GM23248 (cell line): ENCODE results near the gene CCDC117. TPM values are rescaled to one million over a fixed set of nuclear protein-coding genes. Genes with fewer than 3 reads are reported as not detected.
"Not testable (repeated sequence)": the region's sequence is repeated elsewhere in the genome, so short reads cannot be mapped to it uniquely, and the experiment has no call there.

Experiments used
- DNase-seq: peaks from one replicate; pipeline ENCODE4 v3.0.0-alpha.2; 2015
- H2AFZ ChIP-seq: fragments of 200-600 bp; sonication (generic); 2 replicates; pipeline ENCODE4 v1.6.1; 2016; ENCODE audit warnings: antibody characterized with exemption
- H3F3A ChIP-seq: fragments of 200-600 bp; sonication (generic); 2 replicates; pipeline ENCODE4 v1.6.1; 2016; ENCODE audit warnings: mild to moderate bottlenecking, antibody characterized with exemption, mixed run types; ENCODE audit not compliant: insufficient read depth
- H3K27ac ChIP-seq: fragments of 200-600 bp; sonication (generic); 2 replicates; pipeline ENCODE4 v1.5.1; 2016; ENCODE audit warnings: mild to moderate bottlenecking
- H3K27me3 ChIP-seq: fragments of 200-600 bp; sonication (generic); replicated peaks from 2 replicates; pipeline ENCODE4 v1.6.1; 2016; ENCODE audit warnings: mild to moderate bottlenecking; ENCODE audit not compliant: insufficient read depth
- H3K36me3 ChIP-seq: fragments of 200-600 bp; sonication (generic); 2 replicates; pipeline ENCODE4 v1.6.1; 2016; ENCODE audit warnings: low read depth, mild to moderate bottlenecking
- H3K4me1 ChIP-seq: fragments of 200-600 bp; sonication (generic); 2 replicates; pipeline ENCODE4 v1.6.1; 2016; ENCODE audit warnings: mild to moderate bottlenecking; ENCODE audit not compliant: insufficient read depth
- H3K4me2 ChIP-seq: fragments of 200-600 bp; sonication (generic); one replicate; pipeline ENCODE4 v1.6.1; 2016; ENCODE audit warnings: mild to moderate bottlenecking; ENCODE audit not compliant: unreplicated experiment
- H3K4me3 ChIP-seq: fragments of 200-600 bp; sonication (generic); 2 replicates; pipeline ENCODE4 v1.5.1; 2016; ENCODE audit warnings: mild to moderate bottlenecking
- H3K79me2 ChIP-seq: fragments of 200-600 bp; sonication (generic); 2 replicates; pipeline ENCODE4 v1.6.1; 2016; ENCODE audit warnings: mild to moderate bottlenecking; ENCODE audit not compliant: insufficient read depth
- H3K9ac ChIP-seq: fragments of 200-600 bp; sonication (generic); 2 replicates; pipeline ENCODE4 v1.6.1; 2016; ENCODE audit warnings: mild to moderate bottlenecking
- H3K9me2 ChIP-seq: fragments of 200-600 bp; sonication (generic); 2 replicates; pipeline ENCODE4 v1.6.1; 2016; ENCODE audit warnings: mixed run types, mild to moderate bottlenecking, moderate library complexity; ENCODE audit not compliant: insufficient read depth
- H3K9me3 ChIP-seq: fragments of 200-600 bp; sonication (generic); one replicate; pipeline ENCODE4 v1.6.1; 2017; ENCODE audit warnings: low read depth
- H4K20me1 ChIP-seq: fragments of 200-600 bp; sonication (generic); 2 replicates; pipeline ENCODE4 v1.6.0; 2016; ENCODE audit not compliant: insufficient read depth
- EZH2 ChIP-seq: fragments of 200-600 bp; sonication (generic); IDR thresholded peaks from 2 replicates; pipeline ENCODE4 v1.6.1; 2018; ENCODE audit warnings: antibody characterized with exemption, mild to moderate bottlenecking; ENCODE audit not compliant: insufficient read depth, poor library complexity, severe bottlenecking
- EZH2phosphoT487 ChIP-seq: fragments of 200-600 bp; sonication (generic); IDR thresholded peaks from 2 replicates; pipeline ENCODE4 v1.6.1; 2018; ENCODE audit warnings: antibody characterized with exemption, moderate library complexity, mild to moderate bottlenecking, low read depth; ENCODE audit not compliant: insufficient read depth
- WGBS, 2 experiments: methylation state at CpG; one replicate each; pipeline ENCODE4 v1.1.6; 2015 to 2017; ENCODE audit warnings: low lambda C conversion rate in 2 of 2, low coverage in 1 of 2; ENCODE audit errors: missing lambda C conversion rate in 2 of 2; 5-methylcytosine and 5-hydroxymethylcytosine counted together
- in situ Hi-C: fragments of 300-500 bp; cut with MboI; formaldehyde crosslinking; loops from 2 replicates; pipeline ENCODE4 v1.15.0; 2020
- polyA plus RNA-seq: library from polyadenylated mRNA; unstranded; fragments of >200 nt; fragmentation: Nextera tagmentation; extraction: Ambion mirVana; gene quantifications from 2 replicates; pipeline ENCODE4 v1.2.1, GENCODE V29; 2016
- total RNA-seq: library from RNA; depleted of rRNA; stranded (reverse); fragments of >200 nt; shearing (Covaris generic); gene quantifications from 2 replicates; pipeline ENCODE4 v1.2.3, GENCODE V29; 2014

The CCDC117 gene
- total and polyA plus RNA-seq, 2 experiments from 2014 or later = 14.6 to 24.2 TPM

DNA sequence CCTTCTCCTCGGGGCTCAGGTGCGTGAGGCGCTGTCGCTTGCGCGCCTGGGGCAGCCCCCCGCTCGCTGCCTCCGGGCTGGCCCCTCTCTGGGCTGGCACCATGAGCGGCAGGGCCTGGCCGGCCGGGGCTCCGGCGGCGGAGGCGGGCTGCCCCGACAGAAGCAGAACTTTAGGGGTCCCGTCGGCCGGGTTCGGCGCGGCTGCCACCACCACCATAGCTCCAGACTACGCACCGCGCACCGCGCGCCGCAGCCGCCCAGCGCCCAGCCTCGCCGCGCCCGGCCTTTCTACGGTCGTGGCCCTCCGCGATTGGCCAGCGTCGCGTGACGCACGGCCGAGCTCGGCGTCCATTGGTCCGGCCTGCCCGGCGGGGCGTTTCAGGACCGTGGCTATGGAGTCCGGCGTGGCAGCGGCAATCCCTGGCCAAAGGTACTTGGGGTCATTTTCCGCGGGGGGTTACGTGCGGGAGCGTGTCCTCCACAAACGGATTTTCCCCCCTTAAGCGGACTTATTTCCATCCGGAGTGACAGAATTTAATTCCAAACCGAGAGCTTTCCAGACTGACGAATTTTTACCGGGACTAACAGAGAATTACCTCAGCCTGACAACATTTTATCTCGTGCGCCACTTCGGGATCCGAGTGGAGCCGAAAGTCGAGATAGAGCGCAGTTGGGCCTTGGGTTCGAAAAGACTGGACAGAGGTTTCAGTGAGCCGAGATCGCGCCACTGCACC, 28.0 kb downstream of the CCDC117 start, which contains the start of gene XBP1:
XBP1 (minus strand) TSS at position 262 of the 734 bp plus-strand sequence.
- peak; percentile 99 for DNase-seq
- Histone ChIP-seq H3K27me3 (no peaks in the 10 kb centered on the region), H3K4me1 (peaks cover 30% of the 10 kb centered on the region), H3F3A (peaks cover 41% of the 10 kb centered on the region), H3K4me2 (peak within 1 kb of the TSS; percentile 93), H3K27ac (peak within 1 kb of the TSS; percentile 100), H3K9me2 (no peaks in the 10 kb centered on the region), H3K36me3 (peaks cover 34% of the 10 kb centered on the region), H2AFZ (peak within 1 kb of the TSS; percentile 89), H4K20me1 (peaks cover 10% of the 10 kb centered on the region; the same call in 1 of the 2 replicates), H3K9ac (peak within 1 kb of the TSS; percentile 100), H3K79me2 (peaks cover 75% of the 10 kb centered on the region), H3K9me3 (no peaks in the 10 kb centered on the region), H3K4me3 (peak within 1 kb of the TSS; percentile 98)
- TF ChIP-seq EZH2 (no peak), EZH2phosphoT487 (no peak)
- 1% methylated on average over 54 to 65 of the region's 78 CpGs for WGBS, 2 experiments
- in situ Hi-C loops = no loop called here

DNA sequence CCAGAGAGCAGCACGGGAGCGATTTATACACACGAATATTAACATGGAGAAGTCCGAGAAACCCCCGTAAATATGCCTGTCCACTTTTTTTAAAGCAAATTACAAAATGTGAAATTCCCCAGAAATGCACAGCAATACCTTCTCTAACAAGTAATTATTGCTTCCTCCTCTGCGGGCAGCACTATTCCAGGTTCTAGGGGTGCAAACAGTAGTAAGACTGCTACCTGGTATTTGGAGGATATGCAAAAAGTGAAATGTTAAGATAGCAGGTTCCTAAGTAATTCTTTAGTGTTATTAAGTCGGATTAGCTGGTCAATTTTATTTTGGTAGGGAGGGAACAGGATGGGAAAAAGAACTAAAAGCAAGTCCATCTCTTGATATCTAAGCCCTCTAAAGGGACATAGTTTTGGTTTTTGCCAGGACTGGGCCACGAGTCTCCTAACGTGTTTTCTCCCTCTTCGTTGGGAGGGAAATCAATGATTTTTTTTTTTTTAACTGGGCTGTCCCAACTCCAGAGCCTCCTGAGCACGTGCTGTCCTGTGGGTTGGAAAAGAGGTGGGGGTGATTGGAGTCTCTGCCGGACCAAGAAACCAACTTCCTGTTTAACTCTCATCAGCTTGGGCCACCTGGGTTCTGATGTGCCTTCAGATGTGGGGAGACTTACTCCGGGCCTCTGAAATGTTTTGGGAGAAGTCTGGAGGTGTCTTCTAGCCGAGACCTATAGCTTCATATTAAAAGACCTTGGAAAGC, 29.5 kb downstream of the CCDC117 start:
- no peaks in the 10 kb centered on the region for H3K27me3 ChIP-seq
- in situ Hi-C loops = no loop called here
- H3K27ac ChIP-seq = no peak overlapping the region
- H3K36me3 ChIP-seq = peaks cover 19% of the 10 kb centered on the region
- no peaks in the 10 kb centered on the region for H3K9me3 ChIP-seq
- H3K4me2 ChIP-seq = peak overlapping the region; percentile 93
- H3K9me2 ChIP-seq = no peaks in the 10 kb centered on the region
- no peak for TF ChIP-seq EZH2
- no peak for TF ChIP-seq EZH2phosphoT487
- peaks cover 25% of the 10 kb centered on the region for H3F3A ChIP-seq
- peaks cover 25% of the 10 kb centered on the region for H3K4me1 ChIP-seq
- peak overlapping the region; percentile 98 for H3K4me3 ChIP-seq
- peak overlapping the region; percentile 47; the same call in 1 of the 2 replicates for H2AFZ ChIP-seq
- H4K20me1 ChIP-seq = 0 out of 2 replicates have a peak, but pooled peaks cover 5% of the 10 kb centered on the region
- peak overlapping the region; percentile 100; the same call in 1 of the 2 replicates for H3K9ac ChIP-seq
- 58 to 59% methylated on average over 14 of the region's 14 CpGs for WGBS, 2 experiments
- peaks cover 60% of the 10 kb centered on the region for H3K79me2 ChIP-seq
- no peak for DNase-seq

DNA sequence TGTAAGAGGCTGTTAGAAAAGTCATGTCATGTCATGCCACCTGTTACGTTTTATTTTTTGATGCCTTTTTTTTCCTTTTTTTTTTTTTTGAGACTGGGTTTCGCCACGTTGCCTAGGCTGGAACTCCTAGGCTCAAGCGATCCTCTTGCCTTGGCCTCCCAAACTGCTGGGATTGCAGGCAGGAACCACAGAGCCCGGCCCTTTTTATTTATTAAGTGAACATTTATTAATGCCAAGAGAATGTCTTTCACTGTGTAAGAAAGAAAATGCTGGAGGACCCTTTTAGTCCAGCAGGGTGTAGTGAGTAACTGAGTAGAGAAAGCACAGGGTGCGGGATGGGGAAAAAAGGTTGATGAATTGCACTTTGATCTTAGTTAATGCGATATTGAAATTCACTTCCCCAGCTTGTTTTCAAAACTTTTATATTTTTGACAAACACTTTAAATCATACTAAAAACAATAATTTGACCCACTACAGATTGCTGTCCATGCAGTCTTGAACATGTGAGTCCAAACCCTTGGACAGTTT, 30.2 kb downstream of the CCDC117 start:
- Histone ChIP-seq H3K4me2 (no peak overlapping the region), H3K4me3 (peak overlapping the region; percentile 98; the same call in 1 of the 2 replicates), H3K9me2 (no peaks in the 10 kb centered on the region), H3K4me1 (peaks cover 19% of the 10 kb centered on the region), H2AFZ (peak overlapping the region; percentile 47; the same call in 1 of the 2 replicates), H3K36me3 (peaks cover 14% of the 10 kb centered on the region), H3K79me2 (peaks cover 53% of the 10 kb centered on the region), H4K20me1 (no peaks in the 10 kb centered on the region), H3K27ac (no peak overlapping the region), H3K27me3 (no peaks in the 10 kb centered on the region), H3K9me3 (no peaks in the 10 kb centered on the region), H3F3A (peaks cover 20% of the 10 kb centered on the region), H3K9ac (no peak overlapping the region)
- TF ChIP-seq EZH2phosphoT487 = no peak
- no peak for TF ChIP-seq EZH2
- DNase-seq = peak; percentile 29
- in situ Hi-C loops = no loop called here
- WGBS, 2 experiments = 83 to 84% methylated on average over 7 of the region's 7 CpGs

DNA sequence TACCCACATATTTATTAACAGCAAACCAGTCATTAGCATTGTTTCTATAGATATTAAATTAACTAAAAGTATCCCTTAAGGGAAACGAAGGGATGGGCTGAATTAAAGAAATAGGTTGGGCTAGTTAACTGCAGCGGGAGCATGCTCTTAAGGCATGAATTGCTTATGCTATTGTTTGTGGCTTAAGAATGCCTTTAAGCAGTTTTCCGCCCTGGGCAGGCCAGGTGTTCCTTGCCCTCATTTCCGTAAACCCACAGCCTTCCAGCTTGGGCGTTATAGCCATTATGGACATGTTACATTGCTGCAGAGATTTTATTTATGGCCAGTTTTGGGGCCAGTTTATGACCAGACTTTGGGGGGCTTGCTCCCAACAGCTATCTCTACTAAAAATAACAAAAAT, 32.9 kb downstream of the CCDC117 start:
- H3F3A ChIP-seq, in situ Hi-C loops, H4K20me1 ChIP-seq, H3K27ac ChIP-seq, H3K4me3 ChIP-seq, H3K9me3 ChIP-seq, H2AFZ ChIP-seq, H3K36me3 ChIP-seq, H3K9ac ChIP-seq, H3K27me3 ChIP-seq, H3K4me2 ChIP-seq, DNase-seq, H3K9me2 ChIP-seq: not testable (repeated sequence)
- 87 to 93% methylated on average over 5 of the region's 5 CpGs for WGBS, 2 experiments
- Histone ChIP-seq H3K4me1 (peaks cover 11% of the 10 kb centered on the region), H3K79me2 (peaks cover 27% of the 10 kb centered on the region)
